ENCODE results near the gene FRMD4B.

FRMD4B gene

GRCh38 chr3:69428657-69429255, 42.9 kb upstream of the FRMD4B start:
- TF ChIP-seq GABPA (IDR thresholded peaks at IDR 0.05; ENCODE audit: low read depth) (no peak), POLR2AphosphoS5 (IDR thresholded peaks at IDR 0.05; ENCODE audit: low read depth) (no peak), SPI1 (IDR thresholded peaks at IDR 0.05; ENCODE audit: borderline replicate concordance, low read depth) (no peak), CTCF (IDR thresholded peaks at IDR 0.05; ENCODE audit: insufficient read depth, low read length) (no peak), REST (IDR thresholded peaks at IDR 0.05; ENCODE audit: insufficient replicate concordance, low read depth) (no peak)
- DNase-seq (ENCODE audit: low read depth in 1 of 2, low spot score in 1 of 2) = no peak
- Histone ChIP-seq H3K4me3 (replicated peaks; ENCODE audit: insufficient read depth, low read length) (no peak overlapping the region), H3K27me3 (ENCODE audit: insufficient read depth, poor library complexity, severe bottlenecking) (no peaks in the 10 kb centered on the region), H3K27ac (replicated peaks) (no peak overlapping the region)

GRCh38 chr3:69426967-69427304, 41.0 kb upstream of the FRMD4B start:
- H3K27me3 ChIP-seq (ENCODE audit: insufficient read depth, poor library complexity, severe bottlenecking) = no peaks in the 10 kb centered on the region
- no peak for TF ChIP-seq SPI1 (IDR thresholded peaks at IDR 0.05; ENCODE audit: borderline replicate concordance, low read depth)
- no peak for TF ChIP-seq GABPA (IDR thresholded peaks at IDR 0.05; ENCODE audit: low read depth)
- TF ChIP-seq POLR2AphosphoS5 (IDR thresholded peaks at IDR 0.05; ENCODE audit: low read depth) = no peak
- TF ChIP-seq CTCF (IDR thresholded peaks at IDR 0.05; ENCODE audit: insufficient read depth, low read length) = no peak
- no peak for DNase-seq (ENCODE audit: low read depth in 1 of 2, low spot score in 1 of 2)
- H3K4me3 ChIP-seq (replicated peaks; ENCODE audit: insufficient read depth, low read length) = no peak overlapping the region
- H3K27ac ChIP-seq (replicated peaks) = no peak overlapping the region

GRCh38 chr3:69426291-69426966, 40.5 kb upstream of the FRMD4B start:
- no peak overlapping the region for H3K27ac ChIP-seq (replicated peaks)
- no peaks in the 10 kb centered on the region for H3K27me3 ChIP-seq (ENCODE audit: insufficient read depth, poor library complexity, severe bottlenecking)
- H3K4me3 ChIP-seq (replicated peaks; ENCODE audit: insufficient read depth, low read length) = no peak overlapping the region
- TF ChIP-seq REST (IDR thresholded peaks at IDR 0.05; ENCODE audit: insufficient replicate concordance, low read depth) = no peak
- TF ChIP-seq POLR2AphosphoS5 (IDR thresholded peaks at IDR 0.05; ENCODE audit: low read depth) = no peak
- no peak for TF ChIP-seq SPI1 (IDR thresholded peaks at IDR 0.05; ENCODE audit: borderline replicate concordance, low read depth)
- no peak for TF ChIP-seq GABPA (IDR thresholded peaks at IDR 0.05; ENCODE audit: low read depth)
- no peak for TF ChIP-seq CTCF (IDR thresholded peaks at IDR 0.05; ENCODE audit: insufficient read depth, low read length)
- no peak for DNase-seq (ENCODE audit: low read depth in 1 of 2, low spot score in 1 of 2)
